T-helper 1 cell treated with Interleukin-12 subunit alpha and Interleukin-12 subunit beta and Interleukin-4 antibody, amounts not matched to agents 30 ng/mL and 1 ng/mL, for 36 hours (primary cell): ENCODE measurements around the gene FARP1. TPM values are rescaled to one million over a fixed set of nuclear protein-coding genes. Genes with fewer than 3 reads are reported as not detected.

Source experiments
- intact Hi-C: fragments of 100-400 bp; cut with micrococcal nuclease; formaldehyde crosslinking; loops from one replicate; pipeline ENCODE4 v1.15.1; 2024
- total RNA-seq: library from RNA; stranded (reverse); gene quantifications from 2 replicates; pipeline ENCODE4 v1.2.3, GENCODE V29; 2022

FARP1 gene
- total RNA-seq, 1 donor from 2014 or later, result 0.17 TPM

DNA sequence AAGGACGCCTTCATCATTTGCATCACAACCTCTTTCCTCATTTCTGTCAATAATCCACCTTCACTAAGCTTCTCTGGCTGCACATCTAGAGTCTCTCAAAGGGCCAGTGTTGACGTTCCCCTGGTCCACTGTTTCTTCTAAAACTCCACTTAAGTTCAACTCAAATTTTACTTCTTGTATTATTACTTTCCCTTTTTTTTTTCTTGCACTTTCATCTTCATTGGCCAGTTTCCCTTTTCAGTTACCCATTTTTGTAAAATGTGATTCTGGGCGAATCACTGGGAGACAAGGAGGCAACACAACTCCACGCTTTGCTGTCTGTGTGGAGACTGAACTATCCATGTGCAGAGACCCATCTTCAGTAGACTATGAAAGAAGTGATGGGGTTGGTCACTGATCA is 162.8 kb downstream of the FARP1 start:
- intact Hi-C loops, result no loop called here

DNA sequence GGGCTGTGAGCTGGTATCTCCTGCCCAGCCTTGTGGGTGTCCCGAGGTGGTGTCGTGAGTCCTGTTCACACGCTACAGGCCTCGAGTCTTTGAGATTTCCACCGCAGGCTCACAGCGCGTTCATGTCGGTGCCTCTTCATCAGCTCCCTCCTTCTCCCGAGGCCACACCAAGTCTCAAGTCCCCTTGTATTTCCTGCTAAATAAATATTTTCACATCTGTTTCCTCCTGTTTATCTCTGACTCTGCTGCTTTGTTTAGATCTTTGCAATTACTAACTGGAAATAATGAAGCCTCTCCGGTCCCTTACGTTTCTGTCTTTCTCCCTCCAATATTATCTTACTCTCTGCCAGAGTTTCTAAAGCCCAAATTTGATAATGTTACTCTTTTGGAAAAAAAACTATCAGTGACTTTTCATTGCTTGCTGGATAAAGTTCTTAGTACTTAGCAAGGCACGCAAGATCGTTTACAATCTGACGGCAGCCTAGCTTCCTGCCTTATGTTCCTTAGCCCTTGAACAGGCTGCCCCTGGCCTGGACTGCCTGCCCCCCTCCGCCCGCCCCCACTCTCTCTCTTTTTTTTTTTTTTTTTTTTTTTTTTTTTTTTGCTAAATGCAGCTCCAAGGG is 164.7 kb downstream of the FARP1 start:
- intact Hi-C loops, result no loop called here

DNA sequence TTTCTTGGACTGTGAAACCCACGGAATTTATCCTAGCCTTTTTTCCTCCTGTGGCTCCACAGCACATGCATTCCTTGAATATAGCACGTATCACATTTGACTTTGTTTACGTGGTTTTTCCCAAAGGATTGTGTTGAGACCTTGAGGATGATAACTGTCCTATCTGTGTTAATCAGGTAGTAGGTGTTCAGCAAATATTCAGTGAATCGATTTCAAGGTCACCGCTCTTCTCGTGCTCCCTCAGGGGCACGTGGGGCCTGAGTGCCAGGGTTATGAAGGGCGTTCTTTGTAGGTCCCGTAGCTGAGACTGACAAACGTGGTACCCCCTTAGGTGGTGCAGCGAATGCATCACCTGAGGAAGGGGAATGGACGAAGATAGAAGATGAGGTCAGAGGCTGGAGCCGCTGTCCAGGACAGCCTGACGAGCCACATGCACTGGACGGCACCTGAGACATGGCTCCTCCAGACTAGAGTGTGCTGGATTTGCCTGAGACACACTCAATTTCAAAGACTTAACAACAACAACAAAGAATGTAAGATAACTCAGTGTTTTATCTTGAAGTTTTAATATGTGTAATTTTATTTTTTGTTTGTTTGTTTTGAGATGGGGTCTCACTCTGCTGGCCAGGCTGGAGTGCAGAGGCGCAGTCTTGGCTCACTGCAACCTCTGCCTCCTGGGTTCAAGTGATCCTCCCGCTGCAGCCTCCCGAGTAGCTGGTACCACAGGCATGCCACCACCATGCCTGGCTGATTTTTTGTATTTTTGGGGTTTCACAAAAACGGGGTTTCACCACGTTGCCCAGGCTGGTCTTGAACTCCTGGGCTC is 165.4 kb downstream of the FARP1 start:
- intact Hi-C loops, result no loop called here

DNA sequence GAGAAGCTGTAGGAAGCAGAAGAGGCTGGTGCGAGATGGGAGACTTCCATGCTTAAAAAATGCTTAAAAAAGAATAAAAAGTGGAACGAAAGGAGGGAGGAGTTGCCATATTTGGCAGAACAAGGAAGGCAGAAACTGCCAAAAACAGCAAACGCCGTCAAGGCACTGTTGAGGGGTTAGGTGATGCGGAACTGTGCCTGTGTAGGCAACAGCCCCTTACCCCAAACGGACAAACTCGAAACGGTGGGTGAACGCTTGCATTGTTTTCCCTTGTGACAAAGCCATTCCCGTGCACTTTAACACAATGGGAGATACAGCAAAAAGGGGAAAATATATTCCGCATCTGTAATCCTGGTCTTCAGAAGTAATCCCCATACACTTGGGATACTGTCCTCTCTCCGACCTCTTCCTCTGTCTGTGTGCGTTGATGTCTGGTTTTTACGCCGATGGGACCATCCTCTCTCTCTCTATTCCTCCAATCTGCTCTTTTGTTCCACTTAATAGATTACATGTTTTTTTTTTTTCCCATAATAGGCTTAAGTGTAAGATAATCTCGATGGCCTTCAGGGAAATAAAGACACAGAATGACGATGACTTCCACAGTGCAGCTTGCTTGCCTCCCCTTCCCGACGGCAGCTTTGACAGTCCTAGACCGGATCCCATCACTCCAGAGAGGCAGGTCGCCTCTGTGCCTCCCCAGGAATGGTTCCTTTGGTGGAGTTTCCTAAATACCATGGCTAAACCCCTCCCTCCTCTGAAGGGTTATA is 166.9 kb downstream of the FARP1 start:
- intact Hi-C loops, result no loop called here

DNA sequence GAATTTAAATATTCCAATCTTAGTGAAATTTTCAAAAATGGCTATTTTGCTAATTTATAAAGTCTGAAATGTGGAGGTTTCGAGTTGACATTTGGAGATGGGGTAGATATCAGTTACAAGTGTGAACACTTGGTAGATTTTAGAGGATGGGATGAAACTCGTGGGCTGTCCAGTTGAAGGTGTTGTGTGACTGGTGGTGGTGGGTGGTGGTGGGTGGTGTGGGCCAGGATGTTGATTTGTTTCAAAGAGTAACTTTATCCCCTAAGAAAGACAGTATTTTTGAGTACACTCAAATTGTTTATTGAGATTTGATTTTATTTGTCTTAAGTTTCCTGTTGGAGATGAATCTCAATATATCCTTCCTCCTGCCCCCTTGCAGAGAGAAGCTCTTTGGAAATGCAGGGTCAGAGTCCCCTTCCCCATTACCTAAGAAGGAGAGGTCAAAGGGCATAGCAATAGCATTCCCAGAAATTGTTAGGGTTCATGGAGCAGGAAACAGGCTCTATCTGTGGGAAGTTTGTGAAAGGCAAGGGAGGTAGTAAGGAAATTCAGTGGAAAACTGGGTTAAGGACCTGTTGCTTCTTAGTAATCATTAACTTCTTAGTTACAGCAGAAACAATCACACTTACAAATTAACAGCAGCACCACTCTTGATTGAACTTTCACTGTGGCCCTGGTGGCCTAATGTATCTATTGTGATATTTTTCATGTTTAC is 167.7 kb downstream of the FARP1 start:
- intact Hi-C loops, result no loop called here

DNA sequence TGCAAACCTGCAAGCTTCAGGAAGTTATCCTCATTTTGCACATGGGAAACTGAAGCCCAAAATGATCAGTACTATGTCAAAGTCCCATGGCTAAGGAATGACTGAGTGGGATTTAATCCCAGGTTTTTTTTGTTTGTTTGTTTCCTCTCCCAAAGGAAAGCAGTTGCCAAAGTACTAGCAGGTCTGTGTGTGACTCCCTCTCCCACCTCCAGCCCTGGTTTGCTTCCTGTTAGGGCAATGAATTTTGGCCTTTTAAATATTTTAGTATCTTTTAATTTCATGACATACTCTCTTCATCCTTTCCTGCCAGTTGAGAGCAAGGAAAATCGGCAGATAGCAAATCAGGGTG is 168.3 kb downstream of the FARP1 start:
- intact Hi-C loops, result no loop called here

DNA sequence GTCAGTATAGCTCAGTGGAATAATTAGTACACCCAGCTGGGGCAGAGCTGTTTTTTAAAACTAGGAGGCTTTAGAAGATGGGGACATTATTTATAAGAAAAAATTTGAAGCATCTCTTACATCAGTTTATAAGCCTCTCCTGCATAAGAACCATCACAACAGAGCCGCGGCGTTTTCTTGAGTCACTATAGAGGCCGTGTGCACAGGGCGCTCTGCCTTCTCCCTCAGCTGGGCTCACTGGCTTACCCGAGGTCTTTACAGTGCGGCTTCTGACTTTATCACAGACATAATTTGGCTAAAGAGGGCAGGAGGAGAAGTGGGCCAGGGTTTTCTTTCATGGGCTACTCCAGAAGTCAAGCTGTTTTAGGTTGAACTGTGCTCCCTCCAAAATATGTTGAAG is 169.7 kb downstream of the FARP1 start:
- intact Hi-C loops, result no loop called here

DNA sequence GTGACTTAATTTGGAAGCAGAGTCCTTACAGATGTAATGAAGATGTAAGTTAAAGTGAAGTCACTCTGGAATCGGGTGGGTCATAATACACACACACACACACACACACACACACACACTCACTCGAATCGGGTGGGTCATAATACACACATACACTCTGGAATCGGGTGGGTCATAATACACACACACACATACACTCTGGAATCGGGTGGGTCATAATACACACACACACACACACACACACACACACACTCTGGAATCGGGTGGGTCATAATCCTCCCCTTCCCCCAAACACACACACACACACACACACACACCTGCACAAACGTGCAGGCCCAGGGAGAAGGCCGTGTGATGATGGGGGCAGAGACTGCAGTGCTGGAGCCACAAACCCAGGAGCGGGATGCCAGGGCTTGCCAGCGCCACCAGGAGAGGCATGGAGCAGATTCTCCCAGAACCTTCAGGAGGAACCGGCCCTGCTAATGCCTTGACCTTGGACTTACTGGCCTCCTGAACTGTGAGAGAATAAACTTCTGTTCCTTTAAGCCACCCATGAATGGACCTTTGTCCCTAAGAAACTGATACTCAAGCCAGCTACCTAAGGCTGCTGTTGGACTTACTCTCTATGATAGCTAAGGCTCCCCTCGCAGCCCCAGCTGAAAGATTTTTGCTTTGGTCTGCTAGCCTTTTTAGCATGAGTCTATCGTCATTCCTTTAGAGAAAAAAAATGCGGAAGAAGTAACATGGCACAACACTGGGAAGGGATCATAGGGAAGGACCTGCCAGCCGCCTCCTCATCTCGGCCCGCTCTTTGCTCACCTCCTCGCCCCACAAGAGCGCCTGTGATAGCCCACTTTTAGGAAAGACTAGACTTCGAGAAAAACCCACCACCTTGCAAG is 170.4 kb downstream of the FARP1 start:
- intact Hi-C loops, result no loop called here

DNA sequence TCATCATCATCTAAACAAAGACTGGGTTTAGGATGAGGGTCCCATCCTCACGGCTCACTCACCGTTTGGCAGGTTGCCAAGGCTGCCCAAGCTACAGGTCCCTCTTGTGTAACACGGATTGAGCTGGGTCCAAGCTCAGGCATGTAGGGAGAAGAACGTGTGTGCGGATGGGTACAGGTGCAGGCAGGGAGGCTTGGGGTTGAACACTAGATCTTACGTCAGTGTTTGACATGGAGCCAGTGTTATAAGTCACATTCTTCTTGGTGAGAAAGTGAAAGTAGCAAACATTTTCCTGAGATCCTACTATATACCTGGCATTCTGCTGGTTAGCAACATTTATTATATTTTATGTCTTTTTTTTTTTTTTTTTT is 171.0 kb downstream of the FARP1 start:
- intact Hi-C loops, result no loop called here

DNA sequence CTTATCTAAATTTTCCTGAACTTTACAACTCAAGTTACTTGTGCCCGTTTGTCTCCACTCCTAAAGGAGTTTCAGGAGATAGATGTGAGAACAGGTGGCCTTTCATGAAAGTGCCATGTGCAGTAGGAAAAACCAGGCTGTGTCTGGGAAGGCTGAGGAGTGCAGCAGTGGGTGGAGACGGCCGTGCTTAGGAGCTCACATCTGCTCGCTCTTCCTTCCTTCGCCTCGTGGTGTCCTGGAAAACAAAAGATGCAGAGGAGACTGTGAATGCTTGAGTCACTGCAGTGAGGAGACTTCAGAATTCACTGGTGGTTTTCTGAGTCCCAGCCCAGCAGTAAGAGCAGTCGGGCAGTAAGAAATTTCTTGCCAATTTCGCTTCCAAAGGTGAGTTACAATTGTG is 172.6 kb downstream of the FARP1 start:
- intact Hi-C loops, result no loop called here

DNA sequence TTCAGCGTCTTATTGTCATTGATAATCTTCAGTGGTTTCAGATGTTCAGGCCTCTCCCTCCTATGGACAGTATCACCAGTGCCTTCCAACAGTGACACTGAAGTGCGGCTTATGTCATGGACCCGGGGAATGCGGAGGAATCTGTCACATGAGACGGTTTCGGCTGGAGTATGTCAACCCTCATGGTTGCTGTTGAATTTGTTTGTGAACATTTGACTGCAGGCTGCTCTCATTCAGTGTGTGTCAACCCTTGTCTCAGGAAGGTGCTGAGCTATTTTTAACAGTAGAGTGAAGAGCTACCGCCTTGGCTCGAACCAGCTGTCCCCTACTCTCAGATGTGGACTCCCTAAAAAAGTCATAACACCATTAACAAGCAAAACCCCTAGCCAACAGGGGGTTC is 173.0 kb downstream of the FARP1 start:
- intact Hi-C loops, result no loop called here

DNA sequence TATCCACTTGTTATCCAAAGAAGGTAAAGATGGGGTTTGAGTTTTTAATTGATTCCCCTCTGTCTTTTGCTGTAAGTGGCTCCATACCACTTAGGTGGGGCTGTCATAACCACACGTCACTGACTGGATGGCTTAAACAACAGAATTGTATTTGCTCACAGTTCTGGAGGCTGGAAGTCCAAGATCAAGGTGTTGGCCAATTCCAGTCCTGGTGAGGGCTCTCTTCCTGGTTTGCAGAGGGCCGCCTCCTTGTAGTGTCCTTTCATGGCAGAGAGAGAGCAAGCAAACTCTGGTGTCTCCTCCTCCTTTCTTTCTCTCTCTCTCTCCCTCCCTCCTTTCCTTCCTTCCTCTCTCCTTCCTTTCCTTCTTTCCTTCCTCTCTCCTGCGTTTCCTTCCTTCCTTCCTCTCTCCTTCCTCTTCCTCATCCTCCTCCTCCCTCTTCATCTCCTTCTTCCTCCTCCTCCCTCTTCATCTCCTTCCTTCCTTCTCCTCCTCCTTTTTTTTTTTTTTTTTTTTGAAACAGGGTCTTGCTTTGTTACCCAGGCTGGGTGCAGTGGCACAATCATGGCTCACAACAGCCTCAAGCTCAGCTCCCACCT is 174.8 kb downstream of the FARP1 start:
- intact Hi-C loops, result no loop called here

DNA sequence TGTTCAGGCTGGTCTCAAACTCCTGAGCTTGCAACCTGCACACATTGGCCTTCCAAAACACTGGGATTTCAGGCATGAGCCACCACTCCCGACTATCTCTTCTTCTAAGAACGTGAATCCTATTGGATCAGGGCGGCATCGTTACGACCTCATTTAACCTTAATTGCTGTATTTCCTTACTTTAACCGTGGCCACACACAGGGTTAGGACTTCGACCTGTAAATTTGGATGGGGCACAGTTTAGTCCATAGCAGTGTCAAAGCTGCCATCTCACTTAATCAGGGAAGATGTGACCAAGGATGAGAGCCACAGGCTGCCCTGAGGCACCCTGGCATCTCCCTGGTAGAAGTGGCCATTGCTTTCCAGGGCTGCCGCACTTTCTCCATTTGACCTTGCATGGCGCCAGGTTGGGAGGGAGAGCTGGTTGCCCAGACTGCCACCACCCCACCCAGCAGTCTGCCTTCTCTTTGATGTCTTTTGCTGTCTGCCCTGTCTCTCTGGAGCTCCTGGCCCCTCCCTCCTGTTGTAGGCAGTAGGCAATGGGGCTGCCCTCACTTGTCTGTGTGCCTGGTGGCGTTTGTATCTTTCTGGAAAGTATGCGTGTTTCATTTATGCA is 175.5 kb downstream of the FARP1 start:
- intact Hi-C loops, result no loop called here

DNA sequence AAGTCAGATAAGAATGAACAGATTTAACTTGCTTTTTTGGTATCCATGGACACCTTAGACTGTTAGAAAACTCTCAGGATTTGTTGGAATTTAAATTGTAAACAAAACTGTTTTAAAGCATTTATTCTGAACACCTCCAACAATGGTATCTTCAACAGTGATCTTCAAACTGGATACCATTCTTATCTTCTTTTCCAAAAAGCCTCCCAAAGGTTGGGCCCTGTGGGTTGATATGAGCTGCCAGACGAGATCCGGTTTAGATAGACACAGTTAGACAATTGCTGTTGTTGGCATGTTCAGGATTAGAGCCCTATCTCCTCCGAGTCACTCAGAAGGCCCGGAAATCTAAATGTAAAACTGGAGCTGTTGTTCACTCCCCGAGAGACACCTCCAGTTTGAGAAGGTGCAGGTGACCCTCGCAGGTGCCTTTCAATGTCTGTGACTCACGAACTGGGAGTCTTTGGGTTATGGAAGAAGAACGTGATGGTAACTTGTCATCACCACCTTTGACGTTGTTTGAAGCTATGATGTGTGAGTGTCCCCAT is 177.7 kb downstream of the FARP1 start:
- intact Hi-C loops, result no loop called here

DNA sequence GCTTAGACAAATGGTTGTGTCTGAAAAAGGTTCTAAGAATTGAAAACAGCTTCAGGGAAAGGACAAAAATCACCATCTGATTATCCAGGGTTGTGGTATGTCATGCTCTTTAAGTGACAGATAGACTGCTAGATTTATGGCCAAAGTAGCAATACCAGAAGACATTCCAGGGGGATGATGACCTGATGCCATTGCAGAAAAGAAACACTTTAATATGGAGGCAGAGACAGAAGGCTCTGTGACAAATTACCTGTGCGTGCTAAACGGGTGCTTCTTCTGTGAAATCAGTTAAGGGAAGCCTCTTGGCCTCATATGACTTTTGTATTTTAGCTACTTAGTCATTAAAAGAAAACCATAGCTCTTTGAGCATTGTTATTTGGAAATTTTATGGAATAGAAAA is 178.5 kb downstream of the FARP1 start:
- intact Hi-C loops, result no loop called here

DNA sequence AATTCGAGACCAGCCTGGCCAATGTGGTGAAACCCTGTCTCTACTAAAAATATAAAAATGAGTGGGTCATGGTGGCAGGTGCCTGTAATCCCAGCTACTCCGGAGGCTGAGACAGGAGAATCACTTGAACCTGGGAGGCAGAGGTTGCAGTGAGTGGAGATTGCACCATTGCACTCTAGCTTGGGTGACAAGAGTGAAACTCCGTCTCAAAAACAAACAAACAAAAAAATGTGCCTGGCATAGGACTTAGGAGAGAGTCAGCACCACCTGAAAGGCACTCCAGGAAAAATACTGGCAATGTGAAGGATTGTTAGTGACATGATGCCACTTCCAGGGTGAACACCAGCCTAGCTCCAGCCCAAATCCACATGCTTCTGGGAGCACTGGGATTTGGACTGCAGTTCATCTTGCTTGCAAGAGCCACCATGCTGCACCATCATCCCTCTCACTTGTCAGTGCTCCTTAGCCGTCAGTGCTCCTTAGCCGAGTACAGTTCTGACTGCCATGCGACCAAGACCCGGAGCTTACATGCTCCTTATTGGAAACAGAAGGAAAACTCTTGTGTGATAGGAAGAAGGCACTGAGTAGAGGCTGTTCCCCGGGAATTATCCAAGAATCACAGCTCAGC is 179.3 kb downstream of the FARP1 start:
- intact Hi-C loops, result no loop called here

DNA sequence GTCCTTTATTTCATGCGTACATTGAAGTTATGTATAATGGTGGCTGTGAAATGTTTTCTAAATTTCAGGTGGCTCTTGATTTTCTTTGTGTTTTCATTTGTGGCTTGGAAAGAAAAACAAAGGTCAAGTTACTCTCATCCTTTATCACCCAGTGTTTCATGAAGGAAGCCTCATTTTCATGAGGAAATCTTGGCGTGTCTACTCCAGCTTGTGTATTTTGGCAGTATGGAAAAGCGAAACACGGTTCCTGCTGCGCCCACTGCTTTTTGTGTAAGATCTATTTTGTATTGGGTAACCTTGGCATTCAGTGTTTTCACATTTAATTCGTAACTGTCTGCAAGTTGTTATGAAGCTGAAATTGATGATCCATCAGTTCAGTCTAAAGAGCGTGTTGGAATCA is 181.2 kb downstream of the FARP1 start:
- intact Hi-C loops, result no loop called here

DNA sequence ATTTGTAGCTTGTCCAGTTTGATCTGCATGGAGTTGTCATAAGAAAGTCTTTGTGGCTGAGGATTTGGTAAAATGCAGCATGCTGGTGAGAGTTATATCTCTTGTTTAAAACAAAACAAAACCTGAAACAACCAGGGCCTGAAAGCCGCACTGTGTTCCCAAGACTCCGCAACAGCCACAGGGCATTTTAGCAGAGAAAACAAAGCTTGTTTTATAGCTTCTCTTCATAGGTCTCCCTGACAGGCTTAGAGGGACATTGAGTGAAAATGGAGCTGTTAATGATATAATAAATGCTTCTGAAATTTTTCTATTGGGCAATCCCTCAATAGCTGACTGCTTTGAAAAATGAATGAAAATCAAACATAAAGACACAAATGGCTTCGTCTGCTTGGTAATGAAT is 182.8 kb downstream of the FARP1 start:
- intact Hi-C loops, result no loop called here

DNA sequence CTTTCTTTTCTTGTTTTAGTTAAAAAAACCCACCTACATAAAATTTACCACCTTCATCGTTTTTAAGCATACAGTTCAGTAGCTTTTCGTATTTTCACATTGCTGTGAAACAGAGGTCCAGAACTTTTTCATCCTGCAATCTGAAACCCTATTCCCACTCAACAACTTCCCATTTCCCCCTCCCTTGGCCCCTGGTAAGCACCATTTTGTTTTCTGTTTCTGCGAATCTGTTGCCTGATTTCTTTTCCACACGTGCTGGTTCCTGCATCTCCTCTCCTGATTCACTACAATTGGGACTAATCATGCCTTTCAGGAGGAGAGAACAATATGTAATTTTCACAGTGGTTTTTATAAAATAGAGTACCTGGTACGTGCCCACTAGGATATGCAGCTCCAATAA is 183.4 kb downstream of the FARP1 start:
- intact Hi-C loops, result no loop called here
